Hematopoietic multipotent progenitor cell (in vitro differentiated cells): ENCODE data around the gene DNLZ. TPM values are rescaled to one million over a fixed set of nuclear protein-coding genes. Genes with fewer than 3 reads are reported as not detected.
"Not testable (repeated sequence)": the region's sequence is repeated elsewhere in the genome, so short reads cannot be mapped to it uniquely, and the experiment has no call there.

Source experiments
- DNase-seq, 3 donors: peaks; one replicate each; pipeline ENCODE4 v3.0.0-alpha.2; 2011 to 2015; ENCODE audit warnings: low read depth in 2 of 3, low spot score in 2 of 3
- total RNA-seq: library from RNA; depleted of rRNA; stranded (reverse); fragments of >200 nt; gene quantifications from one replicate; pipeline ENCODE4 v1.2.3, GENCODE V29; 2012

The DNLZ gene
- total RNA-seq, 1 donor: 18.3 TPM

- DNase-seq: not testable (repeated sequence)
These were observed 42.6 kb downstream of the DNLZ start for GRCh38 chr9:136320972-136321371.

- DNase-seq: not testable (repeated sequence)
These were observed 43.6 kb downstream of the DNLZ start for GRCh38 chr9:136319955-136320354.

GRCh38 chr9:136319244-136319643 is 44.3 kb downstream of the DNLZ start:
- not testable (repeated sequence) for DNase-seq

- no peak for DNase-seq
These were observed 44.7 kb downstream of the DNLZ start for GRCh38 chr9:136318776-136319241.

- no peak for DNase-seq
These were observed 45.3 kb downstream of the DNLZ start for GRCh38 chr9:136318111-136318775.

GRCh38 chr9:136317695-136318094 is 45.8 kb downstream of the DNLZ start:
- no peak for DNase-seq

GRCh38 chr9:136316896-136317676 is 46.5 kb downstream of the DNLZ start:
- no peak for DNase-seq

GRCh38 chr9:136316271-136316751 is 47.2 kb downstream of the DNLZ start:
- DNase-seq: no peak

- DNase-seq: no peak
These were observed 48.6 kb downstream of the DNLZ start for GRCh38 chr9:136314944-136315343.

GRCh38 chr9:136314056-136314416 is 49.5 kb downstream of the DNLZ start:
- no peak for DNase-seq

GRCh38 chr9:136313111-136314055 is 50.2 kb downstream of the DNLZ start:
- no peak for DNase-seq

GRCh38 chr9:136312436-136312835 is 51.1 kb downstream of the DNLZ start:
- peak in 2 of 3 donors; percentile 64 to 81 for DNase-seq

GRCh38 chr9:136312009-136312375 is 51.6 kb downstream of the DNLZ start:
- DNase-seq: no peak

GRCh38 chr9:136311051-136312008 is 52.2 kb downstream of the DNLZ start:
- no peak for DNase-seq

- DNase-seq: peak in 2 of 3 donors; percentile 60 to 82
These were observed 53.1 kb downstream of the DNLZ start for GRCh38 chr9:136310273-136311030.

GRCh38 chr9:136309806-136310220 is 53.7 kb downstream of the DNLZ start:
- DNase-seq: peak in 1 of 3 donors; percentile 21
